ENCODE results near the gene HOXD8.

GRCh38 chr2:176124110-176124946 is 5.2 kb upstream of the HOXD8 start:
- TF ChIP-seq CTCF (IDR thresholded peaks at IDR 0.05; ENCODE audit: low read depth, low read length) (no peak), POLR2A (IDR thresholded peaks at IDR 0.05; ENCODE audit: extremely low read depth, insufficient read length) (no peak)
